Sigmoid colon (tissue), 4 donors: ENCODE measurements around the gene INSIG2.

Experiments
- CTCF ChIP-seq, 4 experiments: fragments of 450-650 bp in 3 of 4; fragments of 200-600 bp in 1 of 4; IDR thresholded peaks; one replicate each; pipeline ENCODE4 v1.5.1; 2016 to 2019; ENCODE audit warnings: antibody characterized with exemption in 4 of 4, mild to moderate bottlenecking in 3 of 4, moderate library complexity in 2 of 4
- EP300 ChIP-seq, 4 donors: sonication (generic); formaldehyde crosslinking; IDR thresholded peaks; one replicate each; pipeline ENCODE4 v1.6.1; 2017; ENCODE audit warnings: antibody characterized with exemption in 4 of 4
- POLR2A ChIP-seq, 2 donors: fragments of 450-650 bp; IDR thresholded peaks; one replicate each; pipeline ENCODE4 v1.6.1; 2016; ENCODE audit warnings: antibody characterized with exemption in 2 of 2, mild to moderate bottlenecking in 2 of 2, moderate library complexity in 2 of 2
- POLR2AphosphoS5 ChIP-seq, 4 donors: sonication (generic); formaldehyde crosslinking; IDR thresholded peaks; one replicate each; pipeline ENCODE4 v1.6.1; 2017; ENCODE audit warnings: antibody characterized with exemption in 4 of 4

- TF ChIP-seq CTCF (IDR thresholded peaks at IDR 0.05): no peak
- TF ChIP-seq POLR2AphosphoS5 (IDR thresholded peaks at IDR 0.05): no peak
- no peak for TF ChIP-seq POLR2A (IDR thresholded peaks at IDR 0.05)
- no peak for TF ChIP-seq EP300 (IDR thresholded peaks at IDR 0.05)
These were observed 45.6 kb downstream of the INSIG2 start for GRCh38 chr2:118133916-118134315.
